ENCODE results near the gene FNDC3B. TPM values are rescaled to one million over a fixed set of nuclear protein-coding genes. Genes with fewer than 3 reads are reported as not detected.

The FNDC3B gene
- total and polyA plus RNA-seq, 9 of the 15 experiments (the other 6 are each of a cell fraction or from before 2014, with no cell fraction given) = 7.0 to 35.8 (median 16.2) TPM

DNA sequence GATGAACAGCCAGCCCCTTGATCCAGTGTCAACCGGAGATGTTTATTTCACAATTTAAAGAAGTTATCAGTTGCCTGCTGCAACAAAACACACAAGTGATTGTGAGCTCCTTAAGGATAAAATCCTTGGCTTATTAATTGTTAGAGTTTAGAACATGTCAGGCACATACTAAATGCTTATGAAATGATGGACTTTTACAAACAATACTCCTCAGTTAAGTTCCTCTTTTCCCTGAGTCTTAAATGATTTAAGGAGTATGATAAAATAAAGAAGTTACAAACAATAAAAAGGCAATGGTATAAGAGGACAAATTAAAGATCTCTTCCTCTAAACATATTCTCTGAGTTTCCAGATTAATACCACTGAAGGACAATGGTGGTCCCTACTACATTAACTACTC is 403.2 kb downstream of the FNDC3B start:
- in situ Hi-C loops (cut with MboI) (no loop called here), intact Hi-C loops (cut with micrococcal nuclease) (no loop called here)
- no peaks in the 10 kb centered on the region for H3K9me3 ChIP-seq (replicated peaks; ENCODE audit: control insufficient read depth, insufficient read depth, low read depth, low read length)
- no TSS peak for BruUV-seq (replicated peaks)
- H3K27ac ChIP-seq (ENCODE audit: extremely low read depth, low read depth, low read length) = no peak overlapping the region
- ATAC-seq = no peak
- H3K27me3 ChIP-seq (ENCODE audit: control insufficient read depth in 2 of 2, insufficient read depth in 2 of 2, low read length in 2 of 2) = peaks cover 6 to 18% of the 10 kb centered on the region in 2 experiments; a peak in 4 of 5 replicates
- H2AFZ ChIP-seq (ENCODE audit: low read depth, low read length) = no peak overlapping the region
- FAIRE-seq = no peak
- H3K4me2 ChIP-seq (ENCODE audit: insufficient read depth, low read length) = no peak overlapping the region
- H3K79me2 ChIP-seq (ENCODE audit: control insufficient read depth, insufficient read depth, low read length) = no peaks in the 10 kb centered on the region
- POLR2A ChIA-PET = no interaction called here
- no peak for DNase-seq (ENCODE audit: extremely low read depth in 1 of 4, low spot score in 3 of 4)
- no peak overlapping the region for H3K9ac ChIP-seq (ENCODE audit: insufficient read depth in 1 of 2, low read depth in 2 of 2, low read length in 2 of 2)
- H4K20me1 ChIP-seq (replicated peaks; ENCODE audit: control insufficient read depth, insufficient read depth, low read length) = no peaks in the 10 kb centered on the region
- H3K4me3 ChIP-seq = no peak overlapping the region
- CTCF ChIA-PET (ENCODE audit: low intra/inter-chr PET ratio) = no interaction called here
- 0% methylated on average over 1 of the region's 1 CpG for WGBS (ENCODE audit: insufficient coverage, low coverage, missing lambda C conversion rate)
- TF ChIP-seq FOXJ3 (CRISPR knock-in tag; IDR thresholded peaks at IDR 0.05) = no peak
- peaks cover 0 to 2% of the 10 kb centered on the region in 2 experiments; a peak in 1 of 5 replicates for H3K4me1 ChIP-seq (replicated peaks in 1 of 2; ENCODE audit: control insufficient read depth in 2 of 2, insufficient read depth in 2 of 2, low read length in 2 of 2)
- no peaks in the 10 kb centered on the region for H3K9me1 ChIP-seq (ENCODE audit: control insufficient read depth, insufficient read depth, low read length)
- H3K36me3 ChIP-seq (ENCODE audit: control insufficient read depth, insufficient read depth, low read length) = no peaks in the 10 kb centered on the region

DNA sequence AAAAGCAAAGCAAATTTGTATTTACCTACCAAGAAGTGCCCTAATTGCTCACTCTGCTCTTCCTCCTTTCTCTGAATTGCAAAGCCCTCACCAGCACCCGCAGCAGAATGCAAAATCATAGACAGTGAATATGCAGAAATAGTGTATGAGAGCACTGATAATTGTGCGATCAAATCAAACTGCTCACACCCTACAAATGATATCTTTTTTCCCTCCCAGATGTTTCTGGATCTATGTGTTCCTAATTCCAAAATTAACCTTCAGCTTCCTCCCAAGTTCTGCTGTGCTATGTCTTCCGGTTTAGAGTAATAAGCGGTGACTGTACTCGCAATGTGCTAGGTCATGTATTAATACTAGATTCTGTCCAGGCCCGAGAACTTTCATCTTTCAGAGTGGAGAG is 405.4 kb downstream of the FNDC3B start:
- Histone ChIP-seq H3K9me3 (replicated peaks; ENCODE audit: control insufficient read depth, insufficient read depth, low read depth, low read length) (no peaks in the 10 kb centered on the region), H3K36me3 (ENCODE audit: control insufficient read depth, insufficient read depth, low read length) (no peaks in the 10 kb centered on the region), H3K9me1 (ENCODE audit: control insufficient read depth, insufficient read depth, low read length) (no peaks in the 10 kb centered on the region), H3K4me1 (replicated peaks in 1 of 2; ENCODE audit: control insufficient read depth in 2 of 2, insufficient read depth in 2 of 2, low read length in 2 of 2) (peaks cover 0 to 13% of the 10 kb centered on the region in 2 experiments; a peak in 2 of 5 replicates), H4K20me1 (replicated peaks; ENCODE audit: control insufficient read depth, insufficient read depth, low read length) (no peaks in the 10 kb centered on the region), H3K79me2 (ENCODE audit: control insufficient read depth, insufficient read depth, low read length) (no peaks in the 10 kb centered on the region), H2AFZ (ENCODE audit: low read depth, low read length) (no peak overlapping the region), H3K27me3 (ENCODE audit: control insufficient read depth in 2 of 2, insufficient read depth in 2 of 2, low read length in 2 of 2) (peaks cover 20 to 32% of the 10 kb centered on the region in 2 experiments; a peak in 4 of 5 replicates), H3K27ac (ENCODE audit: extremely low read depth, low read depth, low read length) (no peak overlapping the region), H3K4me3 (no peak overlapping the region), H3K9ac (ENCODE audit: insufficient read depth in 1 of 2, low read depth in 2 of 2, low read length in 2 of 2) (no peak overlapping the region), H3K4me2 (ENCODE audit: insufficient read depth, low read length) (no peak overlapping the region)
- DNase-seq (ENCODE audit: extremely low read depth in 1 of 4, low spot score in 3 of 4) (no peak), FAIRE-seq (no peak), ATAC-seq (peak; percentile 28; the same call in 1 of the 3 replicates)
- intact Hi-C loops (cut with micrococcal nuclease) = no loop called here
- ChIA-PET POLR2A (interaction anchor here (0.7 kb wide), 1 partner anchor 14 kb away, joined by 3 read pairs; no protein-coding TSS in a partner anchor), CTCF (ENCODE audit: low intra/inter-chr PET ratio) (no interaction called here)
- BruUV-seq (replicated peaks) = no TSS peak
- 7% methylated on average over 6 of the region's 6 CpGs for WGBS (ENCODE audit: insufficient coverage, low coverage, missing lambda C conversion rate)
- in situ Hi-C loops (cut with MboI) = no loop called here
- TF ChIP-seq, protein P1, sequence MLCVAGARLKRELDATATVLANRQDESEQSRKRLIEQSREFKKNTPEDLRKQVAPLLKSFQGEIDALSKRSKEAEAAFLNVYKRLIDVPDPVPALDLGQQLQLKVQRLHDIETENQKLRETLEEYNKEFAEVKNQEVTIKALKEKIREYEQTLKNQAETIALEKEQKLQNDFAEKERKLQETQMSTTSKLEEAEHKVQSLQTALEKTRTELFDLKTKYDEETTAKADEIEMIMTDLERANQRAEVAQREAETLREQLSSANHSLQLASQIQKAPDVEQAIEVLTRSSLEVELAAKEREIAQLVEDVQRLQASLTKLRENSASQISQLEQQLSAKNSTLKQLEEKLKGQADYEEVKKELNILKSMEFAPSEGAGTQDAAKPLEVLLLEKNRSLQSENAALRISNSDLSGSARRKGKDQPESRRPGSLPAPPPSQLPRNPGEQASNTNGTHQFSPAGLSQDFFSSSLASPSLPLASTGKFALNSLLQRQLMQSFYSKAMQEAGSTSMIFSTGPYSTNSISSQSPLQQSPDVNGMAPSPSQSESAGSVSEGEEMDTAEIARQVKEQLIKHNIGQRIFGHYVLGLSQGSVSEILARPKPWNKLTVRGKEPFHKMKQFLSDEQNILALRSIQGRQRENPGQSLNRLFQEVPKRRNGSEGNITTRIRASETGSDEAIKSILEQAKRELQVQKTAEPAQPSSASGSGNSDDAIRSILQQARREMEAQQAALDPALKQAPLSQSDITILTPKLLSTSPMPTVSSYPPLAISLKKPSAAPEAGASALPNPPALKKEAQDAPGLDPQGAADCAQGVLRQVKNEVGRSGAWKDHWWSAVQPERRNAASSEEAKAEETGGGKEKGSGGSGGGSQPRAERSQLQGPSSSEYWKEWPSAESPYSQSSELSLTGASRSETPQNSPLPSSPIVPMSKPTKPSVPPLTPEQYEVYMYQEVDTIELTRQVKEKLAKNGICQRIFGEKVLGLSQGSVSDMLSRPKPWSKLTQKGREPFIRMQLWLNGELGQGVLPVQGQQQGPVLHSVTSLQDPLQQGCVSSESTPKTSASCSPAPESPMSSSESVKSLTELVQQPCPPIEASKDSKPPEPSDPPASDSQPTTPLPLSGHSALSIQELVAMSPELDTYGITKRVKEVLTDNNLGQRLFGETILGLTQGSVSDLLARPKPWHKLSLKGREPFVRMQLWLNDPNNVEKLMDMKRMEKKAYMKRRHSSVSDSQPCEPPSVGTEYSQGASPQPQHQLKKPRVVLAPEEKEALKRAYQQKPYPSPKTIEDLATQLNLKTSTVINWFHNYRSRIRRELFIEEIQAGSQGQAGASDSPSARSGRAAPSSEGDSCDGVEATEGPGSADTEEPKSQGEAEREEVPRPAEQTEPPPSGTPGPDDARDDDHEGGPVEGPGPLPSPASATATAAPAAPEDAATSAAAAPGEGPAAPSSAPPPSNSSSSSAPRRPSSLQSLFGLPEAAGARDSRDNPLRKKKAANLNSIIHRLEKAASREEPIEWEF (CRISPR knock-in tag; IDR thresholded peaks at IDR 0.05) = no peak
- no peak for TF ChIP-seq CBFA2T2 (conservative IDR thresholded peaks at IDR 0.05)
- TF ChIP-seq BRD9 (IDR thresholded peaks at IDR 0.05; ENCODE audit: low read depth, partially characterized antibody) = no peak
- no peak for TF ChIP-seq ETV6 (IDR thresholded peaks at IDR 0.05; ENCODE audit: borderline replicate concordance in 1 of 2, low read depth in 2 of 2, low read length in 1 of 2)
- no peak for TF ChIP-seq ETV6 (CRISPR knock-in tag; IDR thresholded peaks at IDR 0.05; ENCODE audit: borderline replicate concordance)
- TF ChIP-seq KLF6 (CRISPR knock-in tag; IDR thresholded peaks at IDR 0.05; ENCODE audit: borderline replicate concordance) = no peak
